ENCODE data around the gene OR6A2.

OR6A2 gene

GRCh38 chr11:6755303-6755952 lies 44.1 kb downstream of the OR6A2 start:
- DNase-seq, result no peak

GRCh38 chr11:6747097-6747668 lies 52.3 kb downstream of the OR6A2 start:
- DNase-seq, result no peak

- no peak for DNase-seq
Measured at GRCh38 chr11:6746626-6747025, 52.9 kb downstream of the OR6A2 start.

GRCh38 chr11:6746086-6746618 lies 53.3 kb downstream of the OR6A2 start:
- DNase-seq, result no peak

- no peak for DNase-seq
Measured at GRCh38 chr11:6745465-6746015, 53.9 kb downstream of the OR6A2 start.

- no peak for DNase-seq
Measured at GRCh38 chr11:6745018-6745417, 54.5 kb downstream of the OR6A2 start.

GRCh38 chr11:6742260-6742659 lies 57.2 kb downstream of the OR6A2 start:
- no peak for DNase-seq
